Memory B cell (primary cell): ENCODE results near the gene WDR93.
A peak's percentile ranks its signal among the peaks of the same experiment; 100 is the strongest.

Experiments
- ATAC-seq: fragments of 150-1000 bp; cut with Tn5 transposase; 2 replicates; pipeline ENCODE4 v1.10.0; 2021; ENCODE audit warnings: low read depth, mild to moderate bottlenecking, moderate library complexity
- DNase-seq, 2 donors: peaks; one replicate each; pipeline ENCODE4 v3.0.0; 2022; ENCODE audit warnings: low spot score in 2 of 2
- H3K27ac Mint-ChIP-seq: one replicate; pipeline ENCODE4 v1.8.0; 2022; ENCODE audit warnings: mild to moderate bottlenecking, moderate library complexity, mixed read lengths
- H3K27me3 Mint-ChIP-seq: one replicate; pipeline ENCODE4 v1.8.0; 2022; ENCODE audit warnings: mixed read lengths
- H3K36me3 Mint-ChIP-seq: one replicate; pipeline ENCODE4 v1.8.0; 2022; ENCODE audit warnings: mild to moderate bottlenecking, mixed read lengths
- H3K4me1 Mint-ChIP-seq: one replicate; pipeline ENCODE4 v1.8.0; 2022; ENCODE audit warnings: mixed read lengths
- H3K4me3 Mint-ChIP-seq: one replicate; pipeline ENCODE4 v1.8.0; 2022; ENCODE audit warnings: mild to moderate bottlenecking, moderate library complexity, mixed read lengths
- H3K9me3 Mint-ChIP-seq: one replicate; pipeline ENCODE4 v1.8.0; 2022; ENCODE audit warnings: mixed read lengths

WDR93 gene

GRCh38 chr15:89755701-89756100 is 65.1 kb downstream of the WDR93 start:
- Mint-ChIP-seq H3K27ac (no peak overlapping the region), H3K4me1 (no peaks in the 10 kb centered on the region), H3K9me3 (no peaks in the 10 kb centered on the region), H3K4me3 (no peak overlapping the region), H3K27me3 (peaks cover 4% of the 10 kb centered on the region), H3K36me3 (no peaks in the 10 kb centered on the region)
- DNase-seq (no peak), ATAC-seq (no peak)

GRCh38 chr15:89756897-89757296 is 66.3 kb downstream of the WDR93 start:
- no peak overlapping the region for H3K4me3 Mint-ChIP-seq
- H3K27ac Mint-ChIP-seq: no peak overlapping the region
- H3K27me3 Mint-ChIP-seq: peaks cover 4% of the 10 kb centered on the region
- H3K9me3 Mint-ChIP-seq: no peaks in the 10 kb centered on the region
- DNase-seq (no peak), ATAC-seq (no peak)
- H3K4me1 Mint-ChIP-seq: peaks cover 2% of the 10 kb centered on the region
- no peaks in the 10 kb centered on the region for H3K36me3 Mint-ChIP-seq

- no peak overlapping the region for H3K27ac Mint-ChIP-seq
- H3K36me3 Mint-ChIP-seq: no peaks in the 10 kb centered on the region
- no peaks in the 10 kb centered on the region for H3K9me3 Mint-ChIP-seq
- DNase-seq: no peak
- H3K27me3 Mint-ChIP-seq: peaks cover 4% of the 10 kb centered on the region
- no peak for ATAC-seq
- H3K4me1 Mint-ChIP-seq: peaks cover 2% of the 10 kb centered on the region
- H3K4me3 Mint-ChIP-seq: no peak overlapping the region
Measured at GRCh38 chr15:89758283-89758682, 67.7 kb downstream of the WDR93 start.

GRCh38 chr15:89758981-89759380 is 68.4 kb downstream of the WDR93 start:
- Mint-ChIP-seq H3K9me3 (no peaks in the 10 kb centered on the region), H3K36me3 (no peaks in the 10 kb centered on the region), H3K4me1 (peaks cover 2% of the 10 kb centered on the region), H3K27ac (no peak overlapping the region), H3K4me3 (no peak overlapping the region), H3K27me3 (peaks cover 2% of the 10 kb centered on the region)
- DNase-seq (no peak), ATAC-seq (no peak)

GRCh38 chr15:89759835-89760234 is 69.2 kb downstream of the WDR93 start:
- Mint-ChIP-seq H3K27me3 (peaks cover 2% of the 10 kb centered on the region), H3K27ac (no peak overlapping the region), H3K9me3 (no peaks in the 10 kb centered on the region), H3K36me3 (no peaks in the 10 kb centered on the region), H3K4me3 (no peak overlapping the region), H3K4me1 (peaks cover 2% of the 10 kb centered on the region)
- DNase-seq (no peak), ATAC-seq (no peak)

GRCh38 chr15:89760303-89761008 is 69.8 kb downstream of the WDR93 start:
- Mint-ChIP-seq H3K27me3 (peaks cover 2% of the 10 kb centered on the region), H3K4me3 (no peak overlapping the region)
- ATAC-seq: peak; percentile 80

GRCh38 chr15:89761009-89761831 is 70.6 kb downstream of the WDR93 start:
- Mint-ChIP-seq H3K4me1 (peaks cover 2% of the 10 kb centered on the region), H3K9me3 (no peaks in the 10 kb centered on the region), H3K27ac (no peak overlapping the region), H3K4me3 (no peak overlapping the region), H3K36me3 (no peaks in the 10 kb centered on the region), H3K27me3 (no peaks in the 10 kb centered on the region)
- no peak for DNase-seq
- no peak for ATAC-seq

More at GRCh38 chr15:89760303-89761008, 69.8 kb downstream of the WDR93 start:
- peak; percentile 72 to 80 for DNase-seq
- H3K36me3 Mint-ChIP-seq: no peaks in the 10 kb centered on the region
- no peaks in the 10 kb centered on the region for H3K9me3 Mint-ChIP-seq
- peaks cover 2% of the 10 kb centered on the region for H3K4me1 Mint-ChIP-seq
- no peak overlapping the region for H3K27ac Mint-ChIP-seq

GRCh38 chr15:89761929-89762328 is 71.3 kb downstream of the WDR93 start:
- H3K27me3 Mint-ChIP-seq: no peaks in the 10 kb centered on the region
- no peak for DNase-seq
- no peak overlapping the region for H3K4me3 Mint-ChIP-seq
- no peak overlapping the region for H3K27ac Mint-ChIP-seq
- no peaks in the 10 kb centered on the region for H3K36me3 Mint-ChIP-seq
- ATAC-seq: no peak
- peaks cover 2% of the 10 kb centered on the region for H3K4me1 Mint-ChIP-seq
- H3K9me3 Mint-ChIP-seq: no peaks in the 10 kb centered on the region

- DNase-seq (no peak), ATAC-seq (no peak)
- Mint-ChIP-seq H3K4me3 (no peak overlapping the region), H3K36me3 (no peaks in the 10 kb centered on the region), H3K4me1 (peaks cover 2% of the 10 kb centered on the region), H3K27me3 (no peaks in the 10 kb centered on the region), H3K27ac (no peak overlapping the region), H3K9me3 (no peaks in the 10 kb centered on the region)
Measured at GRCh38 chr15:89765694-89766093, 75.1 kb downstream of the WDR93 start.

GRCh38 chr15:89766357-89767311 is 76.0 kb downstream of the WDR93 start:
- Mint-ChIP-seq H3K4me1 (no peaks in the 10 kb centered on the region), H3K36me3 (no peaks in the 10 kb centered on the region), H3K27ac (no peak overlapping the region)

GRCh38 chr15:89767411-89767915 is 76.9 kb downstream of the WDR93 start:
- Mint-ChIP-seq H3K4me1 (no peaks in the 10 kb centered on the region), H3K4me3 (no peak overlapping the region)

More at GRCh38 chr15:89766357-89767311, 76.0 kb downstream of the WDR93 start:
- Mint-ChIP-seq H3K4me3 (no peak overlapping the region), H3K9me3 (no peaks in the 10 kb centered on the region), H3K27me3 (no peaks in the 10 kb centered on the region)
- ATAC-seq (no peak), DNase-seq (no peak)

GRCh38 chr15:89768071-89768500 is 77.5 kb downstream of the WDR93 start:
- Mint-ChIP-seq H3K36me3 (no peaks in the 10 kb centered on the region), H3K4me3 (no peak overlapping the region), H3K27me3 (no peaks in the 10 kb centered on the region), H3K27ac (peak overlapping the region; percentile 2), H3K9me3 (no peaks in the 10 kb centered on the region), H3K4me1 (no peaks in the 10 kb centered on the region)
- DNase-seq (no peak), ATAC-seq (no peak)

More at GRCh38 chr15:89767411-89767915, 76.9 kb downstream of the WDR93 start:
- H3K27me3 Mint-ChIP-seq: no peaks in the 10 kb centered on the region
- H3K36me3 Mint-ChIP-seq: no peaks in the 10 kb centered on the region
- DNase-seq (no peak), ATAC-seq (no peak)
- no peaks in the 10 kb centered on the region for H3K9me3 Mint-ChIP-seq
- no peak overlapping the region for H3K27ac Mint-ChIP-seq

- no peak for ATAC-seq
- H3K4me3 Mint-ChIP-seq: no peak overlapping the region
- H3K9me3 Mint-ChIP-seq: no peaks in the 10 kb centered on the region
- H3K27ac Mint-ChIP-seq: no peak overlapping the region
- no peaks in the 10 kb centered on the region for H3K4me1 Mint-ChIP-seq
- no peaks in the 10 kb centered on the region for H3K27me3 Mint-ChIP-seq
- no peak for DNase-seq
- no peaks in the 10 kb centered on the region for H3K36me3 Mint-ChIP-seq
Measured at GRCh38 chr15:89769366-89769765, 78.8 kb downstream of the WDR93 start.
